ENCODE data around the gene ATRAID.

- TF ChIP-seq POLR2AphosphoS5 (IDR thresholded peaks at IDR 0.05; ENCODE audit: low read depth, low read length): no peak
- TF ChIP-seq POLR2A (IDR thresholded peaks at IDR 0.05; ENCODE audit: low read depth, low read length): no peak
- TF ChIP-seq TAF1 (IDR thresholded peaks at IDR 0.05; ENCODE audit: borderline replicate concordance, low read depth, low read length): no peak
Observed at GRCh38 chr2:27208486-27209050, 3.3 kb upstream of the ATRAID start.
